Fibroblast of pulmonary artery (primary cell): Measurements from ENCODE around the gene VWA3B.
"Not testable (repeated sequence)": the region's sequence is repeated elsewhere in the genome, so short reads cannot be mapped to it uniquely, and the experiment has no call there.

Experiments used
- DNase-seq: peaks from one replicate; pipeline ENCODE4 v3.0.0-alpha.2; 2010; ENCODE audit warnings: low read depth
- H3K4me3 ChIP-seq: replicated peaks from 2 replicates; pipeline ENCODE4 v1.5.1; 2011; ENCODE audit warnings: low read depth, mild to moderate bottlenecking, control low read depth, low read length, moderate library complexity
- TF ChIP-seq, protein P1 (sequence below): IDR thresholded peaks from 2 replicates; pipeline ENCODE4 v1.5.1; 2011; ENCODE audit warnings: mild to moderate bottlenecking, control low read depth, low read length, inconsistent platforms; ENCODE audit errors: missing control alignments

The VWA3B gene

DNA sequence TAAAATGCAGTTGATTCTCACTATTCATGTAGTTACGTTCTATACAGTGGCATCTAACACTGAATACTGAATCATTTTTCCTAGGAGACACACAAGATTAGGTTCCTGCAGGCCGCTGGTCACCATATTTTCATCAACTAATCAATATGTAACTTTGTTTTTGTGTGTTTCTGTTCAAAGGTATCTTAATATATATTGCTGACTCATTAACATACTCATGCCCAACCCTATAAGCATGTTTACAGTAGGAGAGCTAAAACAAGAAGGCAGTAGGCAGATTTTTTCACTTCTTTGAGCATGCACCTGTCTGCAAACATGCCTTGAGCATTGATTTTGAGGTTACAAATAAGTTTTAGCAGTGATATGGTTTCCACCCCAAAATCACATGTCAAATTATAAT lies 229.0 kb downstream of the VWA3B start:
- TF ChIP-seq, protein P1, sequence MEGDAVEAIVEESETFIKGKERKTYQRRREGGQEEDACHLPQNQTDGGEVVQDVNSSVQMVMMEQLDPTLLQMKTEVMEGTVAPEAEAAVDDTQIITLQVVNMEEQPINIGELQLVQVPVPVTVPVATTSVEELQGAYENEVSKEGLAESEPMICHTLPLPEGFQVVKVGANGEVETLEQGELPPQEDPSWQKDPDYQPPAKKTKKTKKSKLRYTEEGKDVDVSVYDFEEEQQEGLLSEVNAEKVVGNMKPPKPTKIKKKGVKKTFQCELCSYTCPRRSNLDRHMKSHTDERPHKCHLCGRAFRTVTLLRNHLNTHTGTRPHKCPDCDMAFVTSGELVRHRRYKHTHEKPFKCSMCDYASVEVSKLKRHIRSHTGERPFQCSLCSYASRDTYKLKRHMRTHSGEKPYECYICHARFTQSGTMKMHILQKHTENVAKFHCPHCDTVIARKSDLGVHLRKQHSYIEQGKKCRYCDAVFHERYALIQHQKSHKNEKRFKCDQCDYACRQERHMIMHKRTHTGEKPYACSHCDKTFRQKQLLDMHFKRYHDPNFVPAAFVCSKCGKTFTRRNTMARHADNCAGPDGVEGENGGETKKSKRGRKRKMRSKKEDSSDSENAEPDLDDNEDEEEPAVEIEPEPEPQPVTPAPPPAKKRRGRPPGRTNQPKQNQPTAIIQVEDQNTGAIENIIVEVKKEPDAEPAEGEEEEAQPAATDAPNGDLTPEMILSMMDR, result no peak
- no peak for DNase-seq
- H3K4me3 ChIP-seq, result no peak overlapping the region

DNA sequence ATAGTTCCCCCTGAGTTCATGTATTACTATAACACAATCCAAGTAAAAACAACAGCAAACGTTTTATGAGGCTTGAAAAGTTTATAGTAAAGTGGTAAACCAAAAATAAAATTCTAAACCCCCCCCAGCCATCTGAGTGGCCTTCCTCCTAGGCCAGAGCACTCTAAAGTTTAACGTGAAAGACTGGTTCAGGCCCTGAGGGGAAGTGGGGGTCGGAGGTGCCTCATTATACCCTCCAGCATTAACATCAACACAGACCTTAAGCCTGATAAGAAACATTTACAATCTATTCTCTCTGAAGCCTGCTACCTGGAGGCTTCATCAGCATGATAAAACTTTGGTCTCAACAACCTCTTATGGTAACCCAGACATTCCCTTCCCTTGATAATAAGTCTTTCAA lies 230.2 kb downstream of the VWA3B start:
- DNase-seq, result no peak
- TF ChIP-seq, protein P1, result no peak

DNA sequence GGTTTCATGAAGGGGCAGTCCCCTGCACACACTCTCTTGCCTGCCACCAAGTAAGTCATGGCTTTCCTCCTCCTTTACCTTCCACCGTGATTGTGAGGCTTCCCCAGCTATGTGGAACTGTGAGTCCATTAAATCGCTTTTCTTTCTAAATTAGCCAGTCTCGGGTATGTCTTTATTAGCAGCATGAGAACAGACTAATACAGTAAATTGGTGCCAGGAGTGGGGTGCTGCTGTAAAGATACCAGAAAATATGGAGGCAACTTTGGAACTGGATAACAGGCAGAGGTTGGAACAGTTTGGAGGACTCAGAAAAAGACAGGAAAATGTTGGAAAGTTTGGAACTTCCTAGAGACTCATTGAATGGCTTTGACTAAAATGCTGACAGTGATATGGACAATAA lies 233.2 kb downstream of the VWA3B start:
- DNase-seq, H3K4me3 ChIP-seq: not testable (repeated sequence)

More for the DNA sequence above, 230.2 kb downstream of the VWA3B start:
- H3K4me3 ChIP-seq, result no peak overlapping the region

DNA sequence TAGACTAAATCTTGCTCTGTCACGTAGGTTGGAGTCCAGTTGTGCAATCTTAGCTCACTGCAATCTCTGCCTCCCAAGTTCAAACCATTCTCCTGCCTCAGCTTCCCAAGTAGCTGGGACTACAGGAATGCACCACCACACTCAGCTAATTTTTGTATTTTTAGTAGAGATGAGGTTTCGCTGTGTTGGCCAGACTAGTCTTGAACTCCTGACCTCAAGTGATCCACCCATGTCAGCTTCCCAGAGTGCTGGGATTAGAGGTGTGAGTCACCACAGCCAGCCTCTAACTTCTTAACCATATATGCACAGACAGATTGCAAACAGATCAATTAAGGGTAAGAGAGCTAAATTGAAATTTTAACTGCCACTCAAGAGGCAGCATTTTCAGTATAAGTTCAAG lies 237.2 kb downstream of the VWA3B start:
- DNase-seq, result peak; percentile 4
- no peak overlapping the region for H3K4me3 ChIP-seq
- TF ChIP-seq, protein P1, result no peak

DNA sequence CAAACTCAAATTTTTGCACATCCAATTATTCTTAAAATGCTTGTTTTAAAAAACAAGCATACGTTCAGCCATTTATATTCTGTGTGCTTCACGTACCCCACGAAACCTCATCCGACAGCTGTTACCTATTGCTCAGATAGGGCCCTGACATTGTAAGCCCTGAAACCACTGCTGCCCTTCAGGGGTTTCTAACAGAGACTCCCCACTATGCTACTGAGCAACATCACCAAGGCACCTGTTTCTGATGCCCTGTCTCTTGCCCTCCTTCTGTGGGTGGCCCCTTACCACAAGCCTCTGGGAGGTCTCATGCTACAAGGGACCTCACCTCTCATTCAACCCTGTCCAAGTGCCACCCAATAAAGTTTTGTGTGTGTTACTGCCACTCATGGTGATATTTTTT lies 240.8 kb downstream of the VWA3B start:
- DNase-seq, result no peak
- TF ChIP-seq, protein P1, result no peak
- no peak overlapping the region for H3K4me3 ChIP-seq

DNA sequence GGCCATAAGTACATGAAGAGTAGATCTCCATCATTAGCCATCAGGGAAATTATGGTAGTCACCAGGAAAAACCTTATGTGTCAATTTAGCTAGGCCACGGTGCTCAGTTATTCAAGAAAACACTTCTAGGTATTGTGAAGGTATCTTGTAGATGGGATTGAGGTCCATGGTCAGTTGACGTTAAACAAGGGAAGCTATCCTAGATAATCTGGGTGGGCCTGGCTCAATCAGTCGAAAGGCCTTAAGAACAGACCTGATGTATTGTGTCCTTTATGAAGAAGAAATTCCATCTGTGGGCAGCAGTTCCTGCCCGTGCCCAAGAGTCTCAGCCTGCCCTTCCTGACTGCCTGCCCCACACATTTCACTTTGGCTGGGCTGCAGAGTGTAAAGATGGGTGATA lies 242.6 kb downstream of the VWA3B start:
- DNase-seq, result no peak

DNA sequence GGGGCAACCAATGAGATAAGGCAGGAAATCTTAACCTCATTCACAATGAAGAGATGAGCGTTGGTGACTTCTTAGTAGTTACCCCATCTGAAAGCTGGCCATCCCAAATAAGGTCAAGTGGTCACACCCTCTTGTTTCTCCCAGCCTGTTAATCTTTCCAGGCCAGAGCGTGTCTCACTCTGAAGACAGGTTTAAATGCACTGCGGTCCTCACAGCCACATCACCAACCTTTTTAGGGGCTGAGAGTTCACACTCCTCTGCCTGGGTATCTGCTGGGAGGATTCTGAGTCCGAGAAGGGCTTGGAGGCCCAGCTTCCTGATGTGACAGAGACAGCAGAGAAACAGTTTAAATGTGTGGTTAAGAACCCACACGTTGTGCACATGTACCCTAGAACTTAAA lies 246.0 kb downstream of the VWA3B start:
- TF ChIP-seq, protein P1, result no peak
- no peak overlapping the region for H3K4me3 ChIP-seq
- DNase-seq, result no peak

More for the DNA sequence above, 242.6 kb downstream of the VWA3B start:
- TF ChIP-seq, protein P1, result no peak
- H3K4me3 ChIP-seq, result no peak overlapping the region
